OCI-M2 (cell line): Measurements from ENCODE around the gene GUCA2A.

ENCODE experiments used
- DNase-seq: peaks from one replicate; lab custom pipeline; 2025; ENCODE audit not compliant: unreplicated experiment; lab: John Stamatoyannopoulos, UW

Gene GUCA2A

GRCh38 chr1:42177541-42177981, 13.0 kb upstream of the GUCA2A start:
- DNase-seq: no peak

- DNase-seq: no peak
Measured at GRCh38 chr1:42176902-42177519, 12.5 kb upstream of the GUCA2A start.

GRCh38 chr1:42175314-42176054, 10.9 kb upstream of the GUCA2A start:
- DNase-seq: no peak

- no peak for DNase-seq
Measured at GRCh38 chr1:42173961-42174735, 9.6 kb upstream of the GUCA2A start.

GRCh38 chr1:42173155-42173933, 8.8 kb upstream of the GUCA2A start:
- no peak for DNase-seq

- DNase-seq: no peak
Measured at GRCh38 chr1:42172381-42173133, 8.0 kb upstream of the GUCA2A start.

GRCh38 chr1:42171679-42172266, 7.2 kb upstream of the GUCA2A start:
- no peak for DNase-seq

- DNase-seq: no peak
Measured at GRCh38 chr1:42170779-42171621, 6.5 kb upstream of the GUCA2A start.

- no peak for DNase-seq
Measured at GRCh38 chr1:42168763-42169162, 4.2 kb upstream of the GUCA2A start.

GRCh38 chr1:42168391-42168670, 3.8 kb upstream of the GUCA2A start:
- no peak for DNase-seq

GRCh38 chr1:42167611-42168390, 3.3 kb upstream of the GUCA2A start:
- no peak for DNase-seq

GRCh38 chr1:42165511-42166210, 1.1 kb upstream of the GUCA2A start:
- DNase-seq: no peak

GRCh38 chr1:42163536-42164503, 725 bp downstream of the GUCA2A start:
- no peak for DNase-seq

- no peak for DNase-seq
Measured at GRCh38 chr1:42163114-42163513, 1.4 kb downstream of the GUCA2A start.

- no peak for DNase-seq
Measured at GRCh38 chr1:42162181-42162580, 2.4 kb downstream of the GUCA2A start.

GRCh38 chr1:42158189-42158588, 6.4 kb downstream of the GUCA2A start:
- no peak for DNase-seq

GRCh38 chr1:42157667-42158066, 6.9 kb downstream of the GUCA2A start:
- DNase-seq: no peak
